Measurements from ENCODE around the gene ZNF3.

Gene ZNF3

DNA sequence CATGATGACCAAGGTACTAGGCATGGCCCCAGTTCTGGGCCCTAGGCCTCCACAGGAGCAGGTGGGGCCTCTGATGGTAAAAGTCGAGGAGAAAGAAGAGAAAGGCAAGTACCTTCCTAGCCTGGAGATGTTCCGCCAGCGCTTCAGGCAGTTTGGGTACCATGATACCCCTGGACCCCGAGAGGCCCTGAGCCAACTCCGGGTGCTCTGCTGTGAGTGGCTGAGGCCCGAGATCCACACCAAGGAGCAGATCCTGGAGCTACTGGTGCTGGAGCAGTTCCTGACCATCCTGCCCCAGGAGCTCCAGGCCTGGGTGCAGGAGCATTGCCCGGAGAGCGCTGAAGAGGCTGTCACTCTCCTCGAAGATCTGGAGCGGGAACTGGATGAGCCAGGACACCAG lies 24.5 kb downstream of the ZNF3 start:
- in situ Hi-C loops (cut with MboI; ENCODE audit: low sequenced_read_pairs) = no loop called here

DNA sequence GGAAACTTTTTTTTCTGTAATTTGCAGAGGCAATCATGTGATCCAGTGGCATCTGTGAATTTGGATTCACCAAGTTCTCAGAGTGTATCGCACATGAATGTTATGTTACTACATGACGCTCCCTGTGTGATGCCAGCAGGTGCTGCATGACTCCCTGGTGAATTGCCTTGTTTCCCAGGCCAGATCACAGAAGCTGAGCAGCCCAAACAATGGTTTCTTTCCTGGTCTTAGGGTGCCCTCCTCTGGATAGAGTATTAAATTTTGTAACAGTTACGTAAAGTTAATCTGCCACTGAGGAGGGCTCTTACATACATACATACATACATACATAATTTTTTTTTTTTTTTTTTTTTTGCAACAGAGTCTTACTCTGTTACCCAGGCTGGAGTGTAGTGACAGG lies 28.3 kb downstream of the ZNF3 start:
- in situ Hi-C loops (cut with MboI; ENCODE audit: low sequenced_read_pairs) = no loop called here

DNA sequence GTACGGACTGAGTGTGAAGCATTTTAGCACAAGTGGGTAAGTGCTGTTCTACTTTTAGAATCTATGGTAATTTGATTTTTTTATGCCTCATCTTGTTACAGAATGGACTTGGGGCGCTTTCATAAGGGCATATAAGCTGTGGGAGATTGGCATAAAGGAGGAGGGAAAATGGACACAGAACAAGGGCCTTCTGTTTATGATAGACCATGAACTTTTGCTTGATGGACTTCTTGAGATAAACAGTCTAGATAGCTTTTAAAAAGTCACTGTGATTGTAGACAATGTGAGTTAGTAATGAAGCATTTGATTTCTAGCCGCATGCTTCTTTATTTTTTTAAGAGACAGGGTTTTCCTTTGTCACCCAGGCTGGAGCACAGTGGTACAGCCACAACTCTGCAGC lies 29.9 kb downstream of the ZNF3 start:
- in situ Hi-C loops (cut with MboI; ENCODE audit: low sequenced_read_pairs) = no loop called here

DNA sequence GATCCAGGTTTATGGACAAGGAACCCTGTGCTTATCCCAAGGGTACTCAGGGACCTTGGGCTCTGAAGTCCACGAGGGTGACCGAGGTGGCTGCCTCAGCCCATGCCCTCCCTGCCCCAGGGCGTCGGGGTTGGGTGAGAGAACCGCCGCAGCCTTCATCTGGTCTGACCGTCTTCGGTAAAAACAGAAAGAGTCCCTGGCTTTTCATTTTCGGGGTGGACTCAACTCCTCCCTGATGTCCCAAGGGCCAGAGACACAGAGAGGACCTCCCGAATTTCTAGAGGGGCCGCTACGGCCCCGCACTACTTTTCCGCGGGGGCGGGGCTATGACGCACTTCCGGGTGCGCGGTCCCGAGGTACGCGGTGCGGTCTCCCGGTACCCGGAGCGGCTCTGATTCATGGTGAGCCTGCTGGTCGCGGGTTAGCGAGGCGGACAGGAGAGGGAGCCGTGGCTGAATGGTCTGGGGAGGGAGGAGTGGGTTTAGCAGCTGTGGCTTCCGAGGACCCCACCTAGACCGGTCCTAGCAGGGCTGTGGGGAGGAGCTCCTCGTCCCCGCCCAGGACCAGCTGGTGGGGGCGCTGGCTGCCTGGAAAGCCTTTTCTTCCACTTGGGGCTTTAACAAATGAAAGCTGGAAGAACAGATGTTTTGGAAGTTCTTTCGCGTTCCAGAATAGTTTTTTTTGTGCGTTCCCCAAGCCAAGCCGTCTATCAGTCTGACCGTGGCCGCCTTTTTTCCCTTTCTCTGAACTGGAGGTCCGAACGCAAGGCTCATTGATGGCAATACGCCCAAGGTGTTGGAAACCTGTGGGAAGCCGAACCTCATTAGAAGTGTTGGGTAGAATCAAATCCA lies 31.9 kb downstream of the ZNF3 start, which contains the start of gene ZSCAN21:
TSS of gene ZSCAN21 (plus strand) at position 334 of the 851 bp plus-strand sequence. CDS start 7,233 bp downstream, outside the sequence.
- in situ Hi-C loops (cut with MboI; ENCODE audit: low sequenced_read_pairs) = no loop called here

DNA sequence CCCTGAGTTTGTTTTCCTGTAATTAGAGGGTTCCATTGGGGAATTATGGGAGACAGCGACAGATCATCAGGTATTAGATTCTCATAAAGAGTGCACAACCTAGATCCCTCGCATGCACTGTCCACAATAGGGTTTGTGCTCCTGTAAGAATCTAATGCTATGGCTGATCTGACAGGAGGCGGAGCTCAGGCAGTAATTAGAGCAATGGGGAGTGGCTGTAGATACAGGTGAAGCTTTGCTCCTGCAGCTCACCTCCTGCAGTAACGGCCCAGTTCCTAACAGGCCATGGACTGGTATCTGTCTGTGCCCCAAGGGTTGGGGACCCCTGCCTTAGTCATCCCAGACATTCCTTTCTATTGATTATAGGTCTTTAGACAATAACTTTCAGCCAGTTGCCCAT lies 32.8 kb downstream of the ZNF3 start:
- in situ Hi-C loops (cut with MboI; ENCODE audit: low sequenced_read_pairs) = no loop called here

DNA sequence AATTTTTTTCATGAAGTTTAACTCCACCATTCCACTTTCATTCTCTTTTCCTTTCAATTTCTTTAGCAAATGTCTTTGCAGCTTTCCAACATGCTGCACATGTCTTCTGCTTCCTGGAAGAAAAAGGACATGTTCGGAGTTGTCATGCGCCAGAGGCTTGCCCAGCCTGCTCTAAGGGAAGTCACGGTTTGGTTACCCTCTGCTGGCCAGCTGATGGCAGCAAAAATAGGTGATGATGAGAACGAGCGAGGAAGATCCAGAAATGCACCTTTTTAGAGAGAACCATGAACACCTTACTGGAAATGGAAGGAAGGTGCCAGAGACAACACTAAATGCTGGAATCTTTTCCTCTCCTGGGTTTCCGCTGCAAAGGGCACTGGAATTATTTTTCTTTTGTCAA lies 36.8 kb downstream of the ZNF3 start:
- in situ Hi-C loops (cut with MboI; ENCODE audit: low sequenced_read_pairs) = no loop called here

DNA sequence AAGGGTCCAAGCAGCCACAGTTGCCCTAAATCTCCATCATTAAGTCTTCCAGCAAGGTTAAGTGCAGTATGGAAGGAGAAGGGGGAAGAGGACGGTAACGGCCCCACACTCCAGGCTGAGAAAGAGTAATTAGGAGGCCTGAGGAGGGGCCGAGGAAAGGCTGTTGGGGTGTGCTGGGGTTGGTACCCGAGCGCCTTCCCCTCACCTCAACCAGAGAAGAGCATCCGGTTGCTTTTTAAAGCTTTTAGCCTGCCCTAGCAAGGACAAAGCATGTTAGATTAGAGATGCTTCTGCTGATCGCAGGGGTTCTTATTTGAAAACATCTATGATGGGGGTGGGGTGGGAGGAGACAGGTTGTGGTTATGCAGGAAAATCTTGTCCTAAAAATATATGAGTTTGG lies 40.9 kb downstream of the ZNF3 start:
- in situ Hi-C loops (cut with MboI; ENCODE audit: low sequenced_read_pairs) = no loop called here

DNA sequence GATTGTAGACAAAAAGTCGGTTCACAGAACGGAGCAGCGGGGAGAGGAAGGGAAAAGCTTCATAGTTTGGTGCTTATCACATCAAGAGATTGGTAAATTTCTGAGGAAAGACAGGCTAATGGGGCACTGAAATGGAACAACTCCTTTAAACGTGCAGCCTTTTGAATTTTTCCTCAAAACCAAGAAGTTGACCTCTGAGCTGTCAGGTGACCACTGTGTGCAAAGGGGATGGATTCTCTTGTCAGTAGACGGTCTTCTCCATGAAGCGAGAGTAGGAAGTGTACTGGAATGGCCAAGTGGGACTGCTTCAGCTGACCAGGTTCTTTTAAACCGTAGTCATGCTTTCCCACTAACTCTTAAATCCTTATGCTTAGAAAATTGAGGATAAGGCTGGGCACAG lies 43.2 kb downstream of the ZNF3 start:
- in situ Hi-C loops (cut with MboI; ENCODE audit: low sequenced_read_pairs) = no loop called here

DNA sequence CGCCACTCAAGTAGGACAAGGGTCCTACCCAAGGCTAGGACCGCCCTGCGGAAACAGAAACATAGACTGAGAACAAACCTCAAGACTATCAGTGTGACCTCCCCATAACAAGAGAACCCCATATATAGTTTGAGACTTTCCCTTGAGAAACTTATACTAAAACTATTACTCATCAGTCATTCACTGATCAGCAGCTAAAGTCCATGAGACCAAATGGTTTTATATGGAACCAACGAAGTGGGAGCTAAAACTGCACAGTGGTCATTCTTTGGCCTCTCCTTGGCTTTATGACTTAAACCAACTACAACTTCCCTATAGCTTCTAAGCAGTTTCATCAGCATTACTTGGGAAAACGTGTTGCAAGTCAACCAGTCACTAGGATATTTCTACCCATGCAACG lies 45.6 kb downstream of the ZNF3 start:
- in situ Hi-C loops (cut with MboI; ENCODE audit: low sequenced_read_pairs) = no loop called here

DNA sequence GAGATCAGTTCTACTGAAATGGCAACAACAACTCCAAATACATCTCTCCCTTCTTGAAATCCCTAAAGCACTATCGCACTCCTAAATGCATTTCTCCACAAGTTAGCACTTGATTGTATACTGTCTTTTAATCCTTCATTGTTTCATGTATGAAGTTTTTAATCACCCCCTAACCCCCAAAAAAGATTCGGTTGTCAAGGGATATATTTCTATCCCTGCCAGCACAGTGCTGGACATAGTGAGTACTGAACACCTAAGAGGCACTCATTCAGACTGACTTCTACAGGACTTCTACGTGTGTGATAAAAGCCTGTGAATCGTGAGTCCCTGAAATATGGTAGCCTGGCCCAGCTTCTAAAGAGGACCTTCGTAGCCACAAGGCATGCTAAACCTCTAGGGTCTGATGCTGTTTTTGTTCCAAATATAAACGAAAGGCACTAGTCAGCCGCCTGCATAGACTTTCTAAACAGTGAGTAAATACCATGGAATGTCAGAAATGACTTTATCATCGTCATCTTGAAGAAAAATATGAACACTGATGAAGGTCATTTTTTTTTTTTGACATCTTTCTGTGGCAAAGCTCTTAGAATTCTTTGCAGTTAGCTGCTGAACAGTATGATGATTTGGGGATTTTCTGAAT lies 46.5 kb downstream of the ZNF3 start:
- in situ Hi-C loops (cut with MboI; ENCODE audit: low sequenced_read_pairs) = no loop called here

DNA sequence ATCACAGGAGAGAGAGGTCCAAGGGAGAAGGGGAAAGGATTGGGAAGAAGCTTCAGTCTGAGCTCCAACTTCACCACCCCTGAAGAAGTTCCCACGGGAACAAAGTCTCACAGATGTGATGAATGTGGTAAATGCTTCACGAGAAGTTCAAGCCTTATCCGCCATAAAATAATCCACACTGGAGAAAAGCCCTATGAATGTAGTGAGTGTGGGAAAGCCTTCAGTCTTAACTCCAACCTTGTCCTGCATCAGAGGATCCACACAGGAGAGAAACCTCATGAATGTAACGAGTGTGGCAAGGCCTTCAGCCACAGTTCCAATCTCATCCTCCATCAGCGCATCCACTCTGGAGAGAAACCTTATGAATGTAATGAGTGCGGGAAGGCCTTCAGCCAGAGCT lies 48.0 kb downstream of the ZNF3 start:
- in situ Hi-C loops (cut with MboI; ENCODE audit: low sequenced_read_pairs) = no loop called here

DNA sequence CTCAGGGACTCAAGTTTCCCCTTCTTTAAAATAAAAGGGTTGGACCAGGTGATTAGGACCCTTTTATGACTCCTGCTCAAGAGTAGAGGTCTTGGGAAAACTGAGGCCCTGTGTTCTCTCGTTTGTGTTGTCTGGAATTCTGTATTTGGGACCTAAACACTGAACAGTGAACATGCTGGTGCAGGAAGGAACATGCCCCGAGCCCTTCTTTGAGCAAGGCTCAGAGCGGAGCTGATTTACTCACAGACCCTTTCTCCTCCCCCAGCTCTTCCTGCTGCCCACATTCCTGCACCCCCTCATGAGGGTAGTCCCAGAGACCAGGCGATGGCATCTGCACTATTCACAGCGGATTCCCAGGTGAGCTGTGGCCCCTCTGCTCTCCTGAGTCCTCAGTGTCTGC lies 51.9 kb downstream of the ZNF3 start:
- in situ Hi-C loops (cut with MboI; ENCODE audit: low sequenced_read_pairs) = no loop called here

DNA sequence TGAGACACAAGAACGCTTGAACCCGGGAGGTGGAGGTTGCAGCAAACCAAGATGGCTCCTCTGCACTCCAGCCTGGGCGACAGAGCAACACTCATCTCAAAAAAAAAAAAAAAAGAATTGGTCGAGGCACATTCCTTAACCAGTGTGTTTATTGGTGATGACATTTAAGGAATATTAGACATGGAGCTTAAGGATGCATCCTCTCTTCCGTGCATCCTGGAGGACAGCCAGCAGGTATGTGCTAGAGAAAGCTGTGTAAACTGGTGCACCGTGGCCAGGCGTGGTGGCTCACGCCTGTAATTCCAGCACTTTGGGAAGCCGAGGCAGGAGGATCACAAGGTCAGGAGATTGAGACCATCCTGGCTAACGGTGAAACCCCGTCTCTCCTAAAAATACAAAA lies 54.3 kb downstream of the ZNF3 start:
- in situ Hi-C loops (cut with MboI; ENCODE audit: low sequenced_read_pairs) = no loop called here

DNA sequence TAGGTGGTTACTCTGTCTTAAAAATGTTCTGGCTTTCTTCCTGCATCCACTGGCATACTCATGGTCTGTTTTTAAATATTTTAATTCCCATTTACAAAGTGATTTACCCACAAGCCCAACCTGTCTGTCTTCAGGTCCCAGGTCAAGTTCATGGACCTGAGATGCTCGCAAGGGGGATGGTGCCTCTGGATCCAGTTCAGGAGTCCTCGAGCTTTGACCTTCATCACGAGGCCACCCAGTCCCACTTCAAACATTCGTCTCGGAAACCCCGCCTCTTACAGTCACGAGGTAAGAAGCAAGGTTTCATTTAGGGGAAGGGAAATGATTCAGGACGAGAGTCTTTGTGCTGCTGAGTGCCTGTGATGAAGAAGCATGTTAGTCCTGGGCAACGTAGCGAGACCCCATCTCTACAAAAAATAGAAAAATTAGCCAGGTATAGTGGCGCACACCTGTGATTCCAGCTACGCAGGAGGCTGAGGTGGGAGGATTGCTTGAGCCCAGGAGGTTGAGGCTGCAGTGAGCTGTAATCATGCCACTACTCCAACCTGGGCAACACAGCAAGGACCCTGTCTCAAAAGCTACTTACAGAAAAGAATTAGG lies 57.4 kb downstream of the ZNF3 start:
- in situ Hi-C loops (cut with MboI; ENCODE audit: low sequenced_read_pairs) = no loop called here

DNA sequence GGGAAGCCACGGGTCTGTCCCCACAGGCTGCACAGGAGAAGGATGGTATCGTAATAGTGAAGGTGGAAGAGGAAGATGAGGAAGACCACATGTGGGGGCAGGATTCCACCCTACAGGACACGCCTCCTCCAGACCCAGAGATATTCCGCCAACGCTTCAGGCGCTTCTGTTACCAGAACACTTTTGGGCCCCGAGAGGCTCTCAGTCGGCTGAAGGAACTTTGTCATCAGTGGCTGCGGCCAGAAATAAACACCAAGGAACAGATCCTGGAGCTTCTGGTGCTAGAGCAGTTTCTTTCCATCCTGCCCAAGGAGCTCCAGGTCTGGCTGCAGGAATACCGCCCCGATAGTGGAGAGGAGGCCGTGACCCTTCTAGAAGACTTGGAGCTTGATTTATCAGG lies 58.0 kb downstream of the ZNF3 start:
- in situ Hi-C loops (cut with MboI; ENCODE audit: low sequenced_read_pairs) = no loop called here

DNA sequence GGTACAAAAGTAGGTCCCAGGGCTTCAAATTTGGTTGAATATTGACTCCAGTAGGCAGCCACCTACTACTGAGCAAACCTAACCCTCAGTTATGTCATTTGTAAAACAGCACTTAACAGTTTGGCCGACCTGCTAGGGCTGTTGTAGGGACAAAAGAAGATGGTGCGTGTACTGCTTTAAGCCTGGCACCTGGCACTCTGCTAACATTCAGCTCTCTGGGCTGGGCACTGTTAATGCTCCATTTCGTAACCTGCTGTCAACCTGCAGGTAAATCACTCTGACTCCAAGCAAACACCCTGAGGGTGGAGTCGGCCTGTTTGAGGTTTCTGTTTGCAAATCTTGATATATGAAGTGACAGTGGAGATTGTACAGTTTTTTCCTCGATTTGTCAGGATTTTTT lies 58.9 kb downstream of the ZNF3 start:
- in situ Hi-C loops (cut with MboI; ENCODE audit: low sequenced_read_pairs) = no loop called here

DNA sequence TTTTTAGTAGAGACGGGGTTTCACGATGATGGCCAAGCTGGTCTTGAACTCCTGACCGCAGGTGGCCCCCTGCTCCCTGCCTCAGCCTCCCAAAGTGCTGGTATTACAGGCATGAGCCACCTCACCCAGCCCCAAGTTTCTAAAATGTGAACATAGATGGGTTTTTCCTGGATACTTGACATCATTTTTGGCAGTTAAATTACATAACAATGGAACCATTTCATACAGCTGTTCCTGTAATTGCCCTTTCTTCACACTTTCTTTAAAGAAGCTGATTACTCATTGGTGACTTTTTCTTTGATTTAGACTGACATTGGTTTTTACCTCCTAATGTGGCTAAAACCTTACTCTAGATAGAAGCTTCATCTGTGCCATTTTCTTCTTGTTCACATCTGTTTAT lies 60.2 kb downstream of the ZNF3 start:
- in situ Hi-C loops (cut with MboI; ENCODE audit: low sequenced_read_pairs) = no loop called here
